Stimulated activated CD4-positive, alpha-beta T cell treated with anti-CD3 and anti-CD28 coated beads, Interleukin-4, amount 100 ng/mL, for 4 hours (primary cell): ENCODE data around the gene ZNF33A.
"Not testable (repeated sequence)": the region's sequence is repeated elsewhere in the genome, so short reads cannot be mapped to it uniquely, and the experiment has no call there.

Source experiments
- DNase-seq, 2 experiments: peaks; one replicate each; pipeline ENCODE4 v3.0.0-alpha.2; 2020

ZNF33A gene

DNA sequence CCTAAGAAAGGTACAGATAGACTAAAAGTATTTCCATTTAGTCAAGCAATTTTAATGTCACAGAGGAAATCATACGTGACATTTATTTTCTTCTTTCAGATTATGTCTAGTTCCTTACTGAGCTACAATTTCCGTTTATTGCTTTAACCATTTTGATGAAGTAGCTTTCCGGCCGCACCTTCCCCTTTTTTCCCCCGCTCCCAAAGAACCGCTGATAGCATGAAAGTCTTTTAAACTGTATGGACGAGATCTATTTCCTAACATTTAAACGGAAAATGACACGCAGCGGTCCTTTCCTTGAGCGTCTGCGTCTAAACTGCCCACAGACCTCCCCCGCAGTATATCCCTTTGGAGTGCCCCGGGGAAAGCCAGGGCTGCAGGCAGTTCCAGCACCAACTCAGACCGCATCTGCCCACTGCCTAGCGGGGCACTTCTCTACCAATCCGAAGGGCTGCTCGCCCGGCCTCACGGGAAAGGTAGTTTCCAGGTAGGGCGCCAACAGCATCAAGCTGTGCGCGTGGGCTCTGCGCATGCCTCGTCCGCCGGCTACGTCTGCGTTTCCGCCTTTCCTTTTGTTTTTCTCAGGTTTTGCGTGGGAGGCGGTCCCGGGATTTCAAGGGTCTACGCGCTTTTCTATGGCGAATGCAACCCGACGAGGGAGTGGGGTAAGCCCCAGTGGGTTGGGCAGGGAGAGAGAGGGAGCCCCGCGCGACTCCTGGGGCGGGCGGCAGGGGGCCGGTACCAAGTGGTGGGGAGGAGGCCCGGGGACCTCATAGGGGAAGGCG, at the start of gene ZNF33A:
ZNF33A (plus strand) TSS at position 557 of the 785 bp plus-strand sequence. CDS start 1,667 bp downstream, outside the sequence.
- peak; percentile 87 to 90 for DNase-seq

DNA sequence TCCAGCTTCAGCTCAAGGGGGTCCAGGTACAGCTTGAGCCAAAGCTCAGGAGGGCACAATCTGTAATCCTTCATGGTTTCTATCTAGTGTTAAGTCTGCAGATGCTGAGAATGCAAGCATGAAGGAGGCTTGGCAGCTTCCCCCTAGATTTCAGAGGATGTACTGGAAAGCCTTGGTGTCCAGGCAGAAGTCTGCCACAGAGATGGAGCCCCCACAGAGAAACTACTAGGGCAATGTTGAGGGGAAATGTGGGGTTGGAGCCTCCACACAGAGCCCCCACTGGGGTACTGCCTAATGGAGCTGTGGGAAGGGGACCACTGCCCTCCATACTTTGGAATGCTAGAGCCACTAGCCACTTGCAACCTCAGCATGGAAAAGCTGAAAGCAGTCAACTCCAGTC, 45.5 kb upstream of the ZNF33A start:
- DNase-seq: no peak

DNA sequence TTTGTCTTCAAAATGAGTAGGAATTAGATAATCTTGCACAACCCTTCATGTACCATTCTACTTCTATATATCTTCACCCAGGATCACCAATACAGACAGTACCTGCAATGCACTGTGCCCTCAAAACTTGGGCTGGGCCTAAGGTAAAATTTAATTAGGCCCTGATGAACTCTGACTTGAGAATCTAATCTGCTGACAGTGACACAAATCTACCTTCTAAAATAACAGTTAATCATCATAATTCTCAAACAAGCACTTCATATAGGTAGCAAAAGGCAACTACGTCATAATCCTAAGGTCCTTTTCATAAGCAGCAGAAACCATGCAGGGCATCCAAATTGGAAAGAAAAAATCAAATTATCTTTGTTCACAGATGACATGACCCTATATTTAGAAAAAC, 38.1 kb upstream of the ZNF33A start:
- no peak for DNase-seq

DNA sequence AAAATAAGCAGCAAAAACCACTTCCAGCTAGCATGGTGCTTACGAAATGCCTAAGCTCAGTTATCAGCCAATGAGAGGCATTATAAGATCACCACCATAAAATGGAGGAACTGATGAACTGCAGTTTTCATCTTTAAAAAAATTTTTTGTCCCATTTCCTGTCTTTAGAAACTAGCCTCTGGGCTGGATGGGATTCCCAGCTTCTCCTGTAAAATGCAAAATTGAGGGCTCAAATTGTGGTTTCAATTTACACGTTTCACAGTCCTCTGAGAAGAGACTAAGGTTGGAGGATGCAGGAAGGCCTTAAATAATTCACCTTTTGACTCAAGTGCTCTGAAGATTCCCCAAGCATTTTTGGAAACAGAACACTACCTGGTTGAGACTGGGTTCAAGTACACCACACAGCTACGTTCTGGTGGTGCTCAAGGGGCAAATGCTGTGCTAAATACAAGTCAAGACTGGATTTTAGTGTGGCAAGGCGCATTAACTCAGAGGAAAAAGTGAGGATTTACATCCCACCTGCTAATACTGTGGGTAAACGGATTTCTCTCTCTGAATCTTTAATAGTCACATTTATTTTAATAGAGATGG, 35.0 kb upstream of the ZNF33A start:
- DNase-seq: no peak

DNA sequence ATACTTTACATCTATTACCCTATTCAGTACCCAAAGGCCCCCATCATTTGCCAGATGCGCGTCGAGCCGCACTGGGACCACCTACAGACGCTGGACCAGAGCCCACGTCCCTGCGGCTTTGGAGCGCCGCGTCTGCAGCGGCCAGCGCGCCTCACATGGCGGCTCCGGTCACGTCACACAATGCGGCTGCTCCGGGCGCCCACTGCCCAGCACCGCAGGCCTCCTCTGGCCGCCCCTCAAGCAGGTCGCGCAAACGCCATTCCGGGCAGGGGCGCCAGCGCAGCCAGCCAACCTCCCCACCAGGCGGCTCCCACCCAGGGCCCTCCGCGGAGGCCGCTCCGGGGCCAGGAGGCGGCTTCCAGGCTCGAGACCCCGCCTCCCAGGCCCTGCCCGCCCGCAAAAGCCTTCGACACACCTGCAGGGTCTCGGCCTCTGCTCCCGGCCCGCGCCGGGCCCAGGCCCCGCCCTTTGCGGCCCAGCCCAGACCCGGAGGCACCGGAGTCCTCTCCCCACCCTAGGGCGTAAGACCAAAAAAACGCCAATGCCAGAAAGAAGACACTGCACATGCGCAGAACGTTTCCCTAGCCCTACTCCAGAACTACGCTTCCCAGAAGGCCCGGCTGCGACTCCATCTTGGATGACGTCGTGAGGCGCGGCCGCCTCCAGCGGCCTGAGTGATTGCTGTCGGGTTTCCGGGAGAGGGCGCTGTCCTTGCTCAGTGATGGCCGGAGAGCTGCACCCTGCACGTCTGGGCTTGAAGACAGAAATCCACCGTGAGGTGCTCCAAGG, 34.2 kb upstream of the ZNF33A start, which contains the start of gene ZNF25:
ZNF25 (minus strand) TSS at position 557 of the 789 bp plus-strand sequence. CDS start 4,925 bp downstream, outside the sequence.
- peak; percentile 94 to 98 for DNase-seq

DNA sequence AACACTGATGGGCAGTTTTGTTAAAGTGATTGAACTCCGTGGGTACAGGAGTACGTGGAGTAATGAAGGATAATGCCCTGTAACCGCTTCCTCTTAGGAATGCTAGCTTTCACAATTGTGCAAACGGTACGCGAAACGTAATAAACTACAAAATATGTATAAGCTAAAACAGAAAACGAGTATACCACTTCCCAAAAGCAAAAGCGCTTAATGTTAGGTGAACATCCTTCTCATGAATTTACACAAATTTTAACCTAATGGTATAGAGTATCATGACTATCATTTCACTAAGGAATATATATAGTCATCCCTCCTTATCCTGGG, 33.6 kb upstream of the ZNF33A start:
- no peak for DNase-seq

DNA sequence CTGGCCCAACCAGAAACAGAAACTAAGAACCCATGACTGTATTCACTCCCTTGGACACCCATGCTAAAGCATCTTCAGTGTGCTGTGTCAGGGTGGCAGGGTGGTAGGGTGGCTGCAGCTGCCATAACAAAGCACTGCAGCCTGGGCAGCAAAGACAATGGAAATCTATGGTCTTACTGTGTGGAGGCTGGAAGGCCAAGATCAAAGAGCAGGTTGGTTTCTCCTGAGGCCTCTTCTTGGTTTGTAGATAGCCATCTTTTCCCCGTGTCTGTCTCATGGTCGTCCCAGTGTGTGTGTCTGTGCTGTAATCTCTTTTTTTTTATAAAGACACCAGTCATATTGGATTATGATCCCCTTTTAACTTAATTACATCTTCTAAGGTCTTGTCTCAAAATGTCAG, 18.8 kb upstream of the ZNF33A start:
- DNase-seq: no peak

DNA sequence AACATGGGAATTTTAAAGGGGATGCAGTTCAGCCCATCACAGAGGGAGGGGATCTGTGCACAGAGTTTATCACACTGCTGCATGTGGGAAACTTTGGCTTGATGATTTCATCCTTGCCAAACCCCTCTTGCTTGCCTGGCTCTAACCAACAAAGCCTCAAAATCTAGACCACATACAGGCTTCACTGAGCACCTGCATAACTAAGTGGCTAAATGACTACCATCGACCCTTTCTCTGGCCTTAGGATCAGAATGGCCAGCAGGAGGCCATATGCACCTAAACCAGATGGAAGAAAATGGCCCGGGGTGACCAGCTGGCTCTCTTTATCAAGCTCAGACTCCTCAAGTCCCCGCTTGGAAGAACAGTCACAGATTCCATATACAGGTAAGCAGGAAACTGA, 18.4 kb upstream of the ZNF33A start:
- DNase-seq: no peak

DNA sequence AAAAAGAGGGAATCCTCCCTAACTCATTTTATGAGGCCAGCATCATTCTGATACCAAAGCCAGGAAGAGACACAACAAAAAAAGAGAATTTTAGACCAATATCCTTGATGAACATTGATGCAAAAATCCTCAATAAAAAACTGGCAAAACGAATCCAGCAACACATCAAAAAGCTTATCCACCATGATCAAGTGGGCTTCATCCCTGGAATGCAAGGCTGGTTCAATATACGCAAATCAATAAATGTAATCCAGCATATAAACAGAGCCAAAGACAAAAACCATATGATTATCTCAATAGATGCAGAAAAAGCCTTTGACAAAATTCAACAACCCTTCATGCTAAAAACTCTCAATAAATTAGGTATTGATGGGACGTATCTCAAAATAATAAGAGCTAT, 11.6 kb upstream of the ZNF33A start:
- not testable (repeated sequence) for DNase-seq

DNA sequence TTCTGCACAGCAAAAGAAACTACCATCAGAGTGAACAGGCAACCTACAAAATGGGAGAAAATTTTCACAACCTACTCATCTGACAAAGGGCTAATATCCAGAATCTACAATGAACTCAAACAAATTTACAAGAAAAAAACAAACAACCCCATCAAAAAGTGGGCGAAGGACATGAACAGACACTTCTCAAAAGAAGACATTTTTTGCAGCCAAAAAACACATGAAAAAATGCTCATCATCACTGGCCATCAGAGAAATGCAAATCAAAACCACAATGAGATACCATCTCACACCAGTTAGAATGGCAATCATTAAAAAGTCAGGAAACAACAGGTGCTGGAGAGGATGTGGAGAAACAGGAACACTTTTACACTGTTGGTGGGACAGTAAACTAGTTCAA, 10.0 kb upstream of the ZNF33A start:
- not testable (repeated sequence) for DNase-seq

DNA sequence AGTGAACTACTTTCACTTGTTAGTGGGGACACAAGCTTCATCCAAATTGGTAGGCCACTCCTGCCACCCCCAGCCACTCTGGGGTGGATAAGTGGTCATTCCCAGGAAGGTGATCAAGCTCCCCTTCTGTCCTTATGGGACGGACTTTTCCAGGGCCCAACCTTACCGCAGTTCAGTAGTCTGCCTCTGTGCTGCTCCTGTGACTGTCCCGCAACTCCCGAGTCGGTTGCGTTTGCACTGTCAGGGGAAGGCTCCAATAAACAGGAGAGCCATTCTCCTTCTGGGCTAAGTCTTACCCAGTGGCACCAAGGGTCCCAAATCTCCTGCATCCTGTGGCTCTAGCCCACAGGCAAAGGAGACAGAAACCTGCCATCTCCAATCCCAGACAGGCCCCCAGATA, 7.4 kb upstream of the ZNF33A start:
- no peak for DNase-seq

DNA sequence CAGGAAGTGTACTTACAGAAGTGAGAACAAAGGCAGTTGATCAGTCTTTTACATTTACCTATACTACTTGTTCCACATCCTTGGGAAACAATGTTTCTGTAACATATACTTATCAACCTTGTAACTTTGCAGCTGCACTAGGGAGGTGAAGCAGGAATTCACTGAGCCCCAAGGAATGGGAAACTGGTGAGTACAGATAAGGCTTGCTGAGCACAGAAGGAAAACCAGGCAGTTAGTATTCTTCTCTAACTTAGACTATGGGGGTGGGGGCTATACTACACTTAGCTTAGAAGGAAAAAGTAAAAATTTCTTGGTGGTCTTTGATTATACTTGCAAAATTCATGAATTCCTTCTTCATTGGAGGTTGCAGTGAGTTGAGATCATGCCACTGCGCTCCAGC, 6.9 kb upstream of the ZNF33A start:
- DNase-seq: no peak

DNA sequence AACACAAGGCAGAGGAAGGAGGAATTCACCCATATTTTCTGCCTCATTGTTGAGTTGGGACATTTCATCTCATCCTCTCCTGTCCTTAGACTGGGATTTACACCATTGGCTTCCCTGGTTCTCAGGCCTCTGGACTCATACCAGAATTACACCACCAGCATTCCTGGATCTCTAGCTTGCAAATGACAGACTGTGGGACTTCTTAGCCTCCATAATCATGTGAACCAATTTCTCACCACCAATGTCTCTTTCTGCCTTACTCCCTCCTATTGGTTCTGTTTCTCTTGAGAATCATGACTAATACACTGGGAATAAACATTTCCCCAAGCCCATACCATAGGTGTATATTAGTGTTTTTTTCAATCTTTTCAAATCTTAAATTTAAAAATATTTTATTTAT, 2.9 kb upstream of the ZNF33A start:
- DNase-seq: no peak

DNA sequence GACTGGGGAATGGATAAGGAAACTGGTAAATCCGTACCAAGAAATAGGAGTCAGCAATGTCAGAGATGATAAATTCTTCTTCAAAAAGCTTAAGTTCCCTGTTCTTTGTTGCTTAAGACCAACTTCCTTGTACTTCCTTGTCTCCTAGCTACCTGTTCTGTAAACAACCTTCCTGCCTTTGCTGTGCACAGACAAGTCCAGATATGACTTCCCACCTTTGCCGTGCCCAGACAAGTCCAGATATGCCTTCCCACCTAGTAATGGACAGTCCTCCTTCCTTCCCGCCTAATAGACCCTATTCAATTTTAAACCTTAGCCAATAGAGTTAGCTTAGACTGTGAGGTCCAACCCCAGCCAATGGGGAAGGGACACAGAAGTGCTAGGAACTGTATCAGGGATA, 2.5 kb upstream of the ZNF33A start:
- DNase-seq: no peak

DNA sequence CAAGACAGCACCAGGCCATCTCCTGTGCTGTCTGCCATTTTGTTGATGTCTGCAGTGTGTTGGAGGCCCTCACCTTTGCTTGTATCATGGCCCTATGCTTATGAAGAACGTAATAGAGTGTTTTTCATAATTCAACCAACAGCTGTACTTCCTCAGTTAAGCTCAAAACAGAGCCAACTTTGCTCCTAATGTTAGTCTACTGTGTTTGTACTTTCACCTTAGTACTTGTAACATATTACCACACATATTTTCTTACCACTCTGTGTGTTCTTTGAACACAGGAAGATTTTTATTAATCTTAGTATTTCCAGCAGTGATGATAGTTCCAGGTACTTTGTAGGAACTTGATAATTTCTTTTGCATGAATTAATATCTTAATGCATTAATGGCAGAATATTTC, 5.9 kb downstream of the ZNF33A start:
- no peak for DNase-seq

DNA sequence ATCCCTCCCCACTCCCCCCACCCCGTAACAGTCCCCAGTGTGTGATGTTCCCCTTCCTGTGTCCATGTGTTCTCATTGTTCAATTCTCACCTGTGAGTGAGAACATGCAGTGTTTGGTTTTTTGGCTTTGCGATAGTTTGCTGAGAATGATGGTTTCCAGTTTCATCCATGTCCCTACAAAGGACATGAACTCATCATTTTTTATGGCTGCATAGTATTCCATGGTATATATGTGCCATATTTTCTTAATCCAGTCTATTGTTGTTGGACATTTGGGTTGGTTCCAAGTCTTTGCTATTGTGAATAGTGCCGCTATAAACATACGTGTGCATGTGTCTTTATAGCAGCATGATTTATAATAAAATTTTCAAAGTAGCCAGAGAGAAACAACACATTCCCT, 8.6 kb downstream of the ZNF33A start:
- not testable (repeated sequence) for DNase-seq

DNA sequence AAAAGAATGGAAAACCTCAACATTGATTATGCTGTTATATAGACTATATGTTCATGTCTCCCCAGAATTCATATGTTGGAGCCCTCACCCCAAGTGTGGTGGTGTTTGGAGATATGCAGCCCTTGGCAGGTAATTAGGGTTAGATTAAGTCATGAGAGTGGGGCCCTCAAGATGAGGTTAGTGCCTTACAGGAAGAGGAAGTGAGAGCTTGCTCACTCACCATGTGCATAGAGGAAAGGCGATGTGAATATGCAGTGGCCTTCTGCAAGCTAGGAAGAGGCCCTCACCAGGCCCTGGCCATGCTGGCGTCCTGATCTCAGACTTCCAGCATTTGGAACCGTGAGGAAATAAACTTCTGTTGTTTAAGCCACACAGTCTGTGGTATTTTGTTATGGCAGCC, 14.8 kb downstream of the ZNF33A start:
- DNase-seq: no peak

DNA sequence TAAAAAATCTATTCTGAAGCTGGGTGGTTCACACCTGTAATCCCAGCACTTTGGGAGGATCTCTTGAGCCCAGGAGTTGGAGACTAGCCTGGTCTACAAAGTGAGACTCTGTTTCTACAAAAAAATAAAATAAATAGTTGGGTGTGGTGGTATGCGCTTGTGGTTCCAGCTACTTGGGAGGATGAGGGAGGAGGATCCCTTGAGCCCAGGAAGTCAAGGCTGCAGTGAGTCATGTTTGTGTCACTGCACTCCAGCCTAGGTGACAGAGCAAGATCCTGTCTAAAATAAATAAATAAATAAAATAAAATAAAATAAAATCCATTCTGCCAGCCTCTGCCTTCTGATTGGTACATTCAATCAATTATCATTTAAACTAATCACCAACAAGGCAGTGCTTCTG, 17.5 kb downstream of the ZNF33A start:
- no peak for DNase-seq

DNA sequence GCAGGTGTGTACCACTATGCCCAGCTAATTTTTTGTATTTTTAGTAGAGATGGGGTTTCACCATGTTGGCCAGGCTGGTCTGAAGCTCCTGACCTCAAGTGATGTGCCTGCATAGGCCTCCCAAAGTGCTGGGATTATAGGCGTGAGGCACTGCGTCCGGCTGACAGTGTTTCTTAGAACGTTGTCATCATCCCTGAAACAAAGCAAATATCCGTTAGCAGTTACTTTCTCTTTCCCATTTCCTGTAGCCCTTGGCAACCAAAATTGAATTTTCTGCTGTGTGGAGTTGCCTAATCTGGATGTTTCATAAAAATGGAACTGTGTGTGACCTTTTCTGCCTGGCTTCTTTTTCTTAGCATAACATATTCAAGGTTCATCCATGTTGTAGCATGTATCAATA, 22.4 kb downstream of the ZNF33A start:
- DNase-seq: no peak

DNA sequence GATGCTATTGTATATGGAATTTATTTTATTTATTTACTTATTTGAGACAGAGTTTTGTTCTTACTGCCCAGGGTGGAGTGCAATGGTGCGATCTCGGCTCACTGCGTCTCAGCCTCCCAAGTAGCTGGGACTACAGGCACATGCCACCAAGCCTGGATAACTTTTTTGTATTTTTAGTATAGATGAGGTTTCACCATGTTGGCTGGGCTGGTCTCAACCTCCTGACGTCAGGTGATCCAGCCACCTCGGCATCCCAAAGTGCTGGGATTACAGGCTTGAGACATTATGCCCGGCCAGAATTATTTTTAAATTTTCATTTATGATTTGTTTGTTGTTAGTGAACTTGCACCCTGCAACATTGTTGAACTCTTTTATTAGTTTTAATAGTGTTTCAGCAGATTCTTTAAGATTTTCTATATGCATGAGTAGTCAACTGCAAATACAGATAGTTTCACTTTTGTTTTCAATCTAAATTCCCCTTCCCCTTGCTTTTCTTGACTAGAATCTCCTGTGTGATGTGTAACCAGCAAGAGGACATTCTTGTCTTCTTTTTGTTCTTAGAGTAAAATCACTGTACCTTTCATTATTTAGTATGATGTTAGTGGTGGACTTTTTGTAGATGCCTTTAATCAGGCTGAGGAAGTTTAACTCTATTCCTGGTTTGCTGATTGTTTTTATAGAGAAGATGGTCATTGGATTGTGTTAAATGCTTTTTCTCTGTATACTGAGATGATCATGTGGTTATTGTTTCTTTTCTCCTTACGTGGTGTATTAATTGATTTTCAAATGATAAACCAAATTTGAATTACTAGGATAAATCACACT, 27.8 kb downstream of the ZNF33A start:
- no peak for DNase-seq

DNA sequence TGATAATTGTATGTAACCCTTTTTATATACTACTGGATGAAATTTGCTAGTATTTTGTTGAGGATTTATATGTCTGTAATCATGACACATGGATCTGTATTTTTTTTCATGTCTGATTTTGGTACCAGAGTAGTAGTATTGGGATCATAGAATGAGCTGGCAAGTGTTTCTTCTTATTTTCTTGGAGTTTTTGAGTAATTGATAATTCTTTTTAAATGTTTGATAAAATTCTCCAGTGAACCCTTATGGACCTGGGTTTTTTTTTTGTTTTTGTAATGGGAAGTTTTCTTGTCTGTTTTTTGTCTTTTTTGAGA, 28.4 kb downstream of the ZNF33A start:
- DNase-seq: no peak

DNA sequence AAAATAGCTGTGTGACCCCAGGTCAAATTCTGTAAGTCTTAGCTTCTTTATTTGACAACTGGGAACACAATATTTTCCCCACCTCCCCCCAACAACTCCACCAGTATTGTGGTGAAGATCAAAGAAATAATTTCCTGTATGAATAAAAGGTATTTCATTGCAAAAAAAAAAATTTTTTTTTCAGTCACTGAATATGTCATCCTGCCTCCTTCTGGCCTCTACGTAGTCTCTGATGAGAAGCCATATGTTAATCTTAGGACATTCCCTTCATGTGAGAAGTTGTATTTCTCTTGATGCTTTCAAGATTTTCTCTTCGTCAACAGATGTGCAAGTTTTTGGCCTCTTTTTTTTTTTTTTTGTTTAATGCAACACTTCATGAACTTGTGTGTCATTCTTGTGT, 33.0 kb downstream of the ZNF33A start:
- no peak for DNase-seq

DNA sequence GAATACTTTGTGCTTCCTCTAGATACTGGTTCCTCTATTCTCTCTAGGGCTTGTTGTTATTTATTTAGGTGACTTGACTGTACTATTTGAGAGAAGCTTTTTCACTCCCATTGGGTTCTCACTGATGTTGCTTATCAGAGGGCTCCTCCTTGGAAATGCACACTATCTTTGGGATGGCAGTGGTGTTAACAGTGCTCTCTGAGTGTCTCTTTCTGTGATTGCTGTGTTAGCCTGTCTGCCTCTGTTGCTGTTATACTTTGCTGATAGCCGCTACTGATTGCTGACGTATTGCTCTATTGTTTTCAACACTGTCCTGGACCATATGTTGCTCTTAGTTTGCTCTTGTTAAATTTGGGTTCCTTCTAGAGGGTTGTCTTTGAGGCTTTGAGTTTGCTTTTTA, 34.7 kb downstream of the ZNF33A start:
- DNase-seq: no peak
